IPS DF 4.7 (cell line): ENCODE data around the gene TRMT10A.
A peak's percentile ranks its signal among the peaks of the same experiment; 100 is the strongest.

ENCODE experiments used
- DNase-seq: peaks from one replicate; pipeline ENCODE4 v3.0.0-alpha.2; 2013; ENCODE audit warnings: low spot score; ENCODE audit errors: extremely low read depth

Gene TRMT10A, protein sequence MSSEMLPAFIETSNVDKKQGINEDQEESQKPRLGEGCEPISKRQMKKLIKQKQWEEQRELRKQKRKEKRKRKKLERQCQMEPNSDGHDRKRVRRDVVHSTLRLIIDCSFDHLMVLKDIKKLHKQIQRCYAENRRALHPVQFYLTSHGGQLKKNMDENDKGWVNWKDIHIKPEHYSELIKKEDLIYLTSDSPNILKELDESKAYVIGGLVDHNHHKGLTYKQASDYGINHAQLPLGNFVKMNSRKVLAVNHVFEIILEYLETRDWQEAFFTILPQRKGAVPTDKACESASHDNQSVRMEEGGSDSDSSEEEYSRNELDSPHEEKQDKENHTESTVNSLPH

DNA sequence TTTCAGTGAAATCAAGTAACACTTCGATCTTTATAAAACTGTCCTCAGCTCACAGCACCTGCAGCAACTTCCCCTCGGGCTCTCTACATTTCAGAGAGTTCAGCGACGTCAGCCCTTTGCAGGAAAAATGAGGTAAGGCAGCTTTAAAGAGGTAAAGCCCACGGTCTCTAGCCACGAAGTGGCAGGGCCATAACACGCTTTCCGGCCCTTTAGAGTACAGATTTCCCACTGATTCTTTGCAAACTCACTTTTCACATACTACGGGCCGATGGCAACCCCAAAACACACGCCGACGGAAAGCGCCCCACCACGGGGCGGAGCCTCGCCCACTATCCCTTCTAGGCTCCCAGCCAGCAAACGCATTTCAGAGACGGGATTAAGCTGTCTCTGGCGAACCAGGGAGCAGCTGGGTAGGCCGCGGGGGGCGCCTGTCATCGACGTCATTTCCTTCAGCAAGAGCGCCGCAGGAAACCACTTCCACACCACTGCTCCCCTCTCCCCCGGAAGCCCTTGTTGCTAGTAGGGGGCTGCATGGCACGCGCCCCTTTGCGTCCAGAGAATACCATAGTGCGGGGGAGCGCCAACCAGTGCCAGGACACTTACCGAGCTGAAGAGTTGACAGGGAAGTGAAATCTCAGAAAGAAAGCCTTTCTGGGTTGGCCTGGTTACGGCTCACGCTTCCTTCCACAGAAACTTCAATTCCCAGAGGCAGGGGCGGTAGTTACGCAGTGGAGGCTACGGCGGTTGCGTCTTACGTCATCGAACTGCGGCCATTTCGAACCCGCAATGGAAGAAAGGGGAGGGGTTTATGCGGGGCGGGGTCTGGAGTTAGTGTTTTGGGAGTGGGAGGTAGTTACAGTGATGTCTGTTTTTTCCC is at the start of gene TRMT10A:
TSS of gene TRMT10A (minus strand) at position 730 of the 877 bp plus-strand sequence. CDS start 4,701 bp downstream, outside the sequence.
- peak; percentile 78 for DNase-seq

DNA sequence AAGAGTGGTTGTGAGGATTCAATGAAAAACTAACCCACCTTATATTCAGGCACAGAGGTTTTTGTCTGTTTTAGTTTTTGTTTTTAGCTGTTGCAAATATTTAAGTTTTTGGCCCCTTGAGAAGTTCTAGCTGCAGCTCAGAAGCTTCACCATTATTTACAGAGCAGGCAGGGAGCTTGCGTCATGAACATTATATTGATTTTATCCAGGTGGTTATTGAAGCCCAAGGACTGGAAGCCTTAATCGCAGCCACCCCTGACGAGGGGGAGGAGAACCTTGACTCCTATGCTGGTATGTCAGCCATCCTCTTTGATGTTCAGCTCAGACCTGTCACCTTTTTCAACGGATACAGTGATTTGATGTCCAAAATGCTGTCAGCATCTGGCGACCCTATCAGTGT is 48.9 kb upstream of the TRMT10A start:
- DNase-seq = no peak

DNA sequence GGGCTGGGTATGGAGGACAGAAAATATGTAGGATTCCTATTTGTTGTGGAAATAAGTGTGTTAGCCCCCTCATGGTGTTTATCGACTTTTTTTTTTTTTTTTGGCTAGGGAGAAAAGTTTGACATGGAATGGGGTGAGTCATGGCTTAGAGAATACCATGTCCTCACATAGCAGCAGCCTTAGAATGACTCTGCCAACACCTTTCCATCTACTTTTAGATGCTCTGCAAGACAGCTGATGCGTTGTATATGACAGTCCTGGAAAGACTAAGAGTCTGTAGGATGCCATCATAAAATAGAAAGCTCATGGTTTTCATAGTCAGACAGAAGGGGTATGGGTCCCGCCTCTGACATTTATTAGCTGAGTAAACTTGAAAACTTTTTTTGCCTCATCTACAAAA is 48.4 kb upstream of the TRMT10A start:
- DNase-seq = no peak

DNA sequence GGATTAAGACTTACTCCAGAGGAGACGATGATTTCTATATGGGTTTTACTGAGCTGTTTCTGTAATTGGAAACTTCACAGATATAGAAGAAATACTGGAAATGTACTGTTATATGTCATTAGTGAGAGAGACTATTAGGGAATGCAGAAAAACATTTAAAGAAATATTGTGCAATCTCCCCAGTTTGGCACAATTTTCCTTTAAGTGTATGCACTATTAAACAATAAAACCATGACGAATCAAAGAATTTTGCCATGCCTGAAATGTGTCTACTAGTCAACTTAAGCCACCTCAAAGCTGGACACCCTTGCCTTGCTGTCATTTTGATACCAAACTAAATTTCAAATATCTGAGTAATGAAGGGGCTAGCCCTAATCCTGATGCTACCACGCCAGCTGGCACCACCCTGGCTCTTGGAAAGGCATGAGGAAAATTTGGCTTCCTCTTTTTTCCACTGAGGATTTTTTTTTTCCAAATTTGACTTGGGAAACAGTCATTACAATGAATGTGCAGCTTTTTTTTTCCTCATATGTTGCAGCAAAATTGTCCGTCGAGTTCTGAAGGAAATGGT is 46.9 kb upstream of the TRMT10A start:
- no peak for DNase-seq

DNA sequence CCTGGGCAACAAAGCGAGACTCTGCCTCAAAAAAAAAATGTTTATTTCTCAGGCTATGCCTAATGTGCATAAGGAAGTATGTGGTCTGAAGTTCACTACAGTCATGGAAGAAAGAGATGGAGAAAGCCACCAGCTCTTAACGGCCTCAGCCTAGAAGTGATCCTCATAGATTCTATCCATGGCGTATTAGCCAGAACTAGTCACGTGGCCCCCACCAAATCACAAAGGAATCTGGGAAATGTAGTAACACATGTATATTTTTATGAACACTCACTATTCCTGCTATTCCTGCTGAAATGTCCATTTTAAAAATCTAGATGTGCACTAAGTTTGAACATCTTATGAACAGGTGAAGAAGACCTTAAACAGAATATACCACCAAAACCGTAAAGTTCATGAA is 44.6 kb upstream of the TRMT10A start:
- no peak for DNase-seq

DNA sequence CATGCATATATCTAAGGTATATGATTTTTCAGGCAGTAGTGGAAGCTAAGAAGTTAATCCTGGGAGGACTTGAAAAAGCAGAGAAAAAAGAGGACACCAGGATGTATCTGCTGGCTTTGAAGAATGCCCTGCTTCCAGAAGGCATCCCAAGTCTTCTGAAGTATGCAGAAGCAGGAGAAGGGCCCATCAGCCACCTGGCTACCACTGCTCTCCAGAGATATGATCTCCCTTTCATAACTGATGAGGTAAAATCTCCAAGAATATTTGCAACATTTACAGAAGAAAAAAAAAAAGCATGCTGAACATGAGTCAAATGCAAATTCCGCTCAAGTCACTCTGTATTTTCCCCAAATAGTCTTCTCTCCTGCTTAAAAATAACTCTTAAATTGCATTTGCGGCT is 42.9 kb upstream of the TRMT10A start:
- no peak for DNase-seq

DNA sequence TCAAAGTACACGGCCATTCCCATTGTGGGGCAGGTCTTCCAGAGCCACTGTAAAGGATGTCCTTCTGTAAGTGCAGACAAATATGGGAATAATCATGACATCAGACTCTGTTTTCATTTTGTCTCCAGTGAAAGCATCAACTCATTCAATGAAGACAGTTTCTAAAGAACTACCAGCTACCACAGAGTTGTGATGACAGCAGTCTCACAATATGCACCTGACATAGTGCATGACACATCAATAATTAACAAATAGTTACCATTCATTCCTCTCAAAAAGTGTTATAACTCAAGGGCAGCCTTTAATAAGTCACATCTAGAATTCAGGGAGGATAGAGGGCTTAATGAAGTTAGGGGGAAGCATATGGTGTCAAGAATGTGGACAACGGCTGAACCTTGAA is 31.0 kb upstream of the TRMT10A start:
- DNase-seq = no peak

DNA sequence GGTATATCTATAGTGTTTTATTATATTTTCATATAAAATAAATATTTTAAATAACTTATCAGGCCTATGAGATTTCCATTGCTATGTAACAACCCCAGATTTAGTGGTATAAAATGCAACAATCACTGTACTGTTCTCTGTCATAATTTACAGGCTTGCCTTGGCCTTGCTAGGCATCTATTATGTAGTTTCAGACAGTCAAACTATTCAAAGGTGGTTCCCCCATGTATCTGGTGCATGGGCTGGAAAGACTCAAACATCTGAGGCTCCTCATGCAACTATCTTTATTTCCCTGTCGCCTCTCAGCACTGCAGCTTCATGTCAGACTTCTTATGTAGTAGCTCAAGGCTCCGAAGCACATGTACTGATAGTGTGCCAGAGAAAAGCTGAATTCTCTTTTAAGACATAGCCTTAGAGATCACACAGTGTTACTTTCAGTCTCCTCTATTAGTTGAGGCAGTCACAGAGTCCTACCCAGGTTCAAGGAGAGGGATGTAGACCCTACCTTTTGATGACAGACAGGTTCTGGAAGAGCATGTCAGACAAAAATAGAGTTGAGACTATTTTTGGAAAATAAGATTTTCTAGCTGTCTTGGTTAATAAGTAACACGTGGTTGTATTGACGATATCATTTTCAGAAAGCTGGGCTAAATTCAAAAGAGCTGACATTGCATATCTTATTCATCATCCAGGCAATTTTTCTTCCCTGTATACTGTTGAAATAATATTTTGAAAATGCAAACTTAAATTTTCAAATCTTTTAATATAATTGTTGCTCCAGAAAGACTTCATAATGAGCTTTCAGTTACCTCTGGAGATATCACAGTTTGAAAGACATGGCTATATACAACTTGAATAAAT is 30.2 kb upstream of the TRMT10A start:
- DNase-seq = no peak

DNA sequence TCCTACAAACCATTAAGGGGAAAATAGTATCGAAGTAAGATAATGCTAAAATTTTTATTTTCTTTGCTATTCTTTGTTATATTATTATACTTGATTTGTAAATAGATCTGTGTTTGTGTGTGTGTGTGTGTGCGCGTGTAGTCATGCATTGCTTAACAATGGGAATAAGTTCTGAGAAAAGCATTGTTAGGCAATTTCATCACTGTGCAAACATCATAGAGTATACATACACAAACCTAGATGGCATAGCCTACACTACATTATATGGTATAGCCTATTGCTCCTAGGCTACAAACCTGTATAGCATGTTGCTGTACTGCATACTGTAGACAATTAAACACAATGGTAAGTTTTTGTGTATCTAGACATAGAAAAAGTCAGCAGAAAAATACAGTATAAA is 27.9 kb upstream of the TRMT10A start:
- no peak for DNase-seq

DNA sequence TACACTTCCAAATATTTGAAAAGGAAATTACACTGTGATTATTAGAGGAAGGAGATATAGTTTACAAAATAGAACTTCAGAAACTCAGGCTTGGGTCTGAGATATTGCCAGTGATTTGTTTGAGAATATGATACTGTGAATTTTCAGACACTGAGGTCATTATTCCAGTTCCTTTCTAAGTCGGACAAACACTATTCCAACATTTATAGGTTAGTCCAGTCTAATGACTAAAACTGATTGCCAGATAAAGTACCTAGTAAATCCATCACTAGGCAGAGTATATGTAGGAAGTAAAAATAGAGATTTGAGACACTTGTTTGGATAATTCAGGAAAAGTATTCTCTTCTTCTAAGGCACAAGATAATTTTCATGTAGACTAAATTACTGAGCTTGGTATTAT is 24.0 kb upstream of the TRMT10A start:
- no peak for DNase-seq

DNA sequence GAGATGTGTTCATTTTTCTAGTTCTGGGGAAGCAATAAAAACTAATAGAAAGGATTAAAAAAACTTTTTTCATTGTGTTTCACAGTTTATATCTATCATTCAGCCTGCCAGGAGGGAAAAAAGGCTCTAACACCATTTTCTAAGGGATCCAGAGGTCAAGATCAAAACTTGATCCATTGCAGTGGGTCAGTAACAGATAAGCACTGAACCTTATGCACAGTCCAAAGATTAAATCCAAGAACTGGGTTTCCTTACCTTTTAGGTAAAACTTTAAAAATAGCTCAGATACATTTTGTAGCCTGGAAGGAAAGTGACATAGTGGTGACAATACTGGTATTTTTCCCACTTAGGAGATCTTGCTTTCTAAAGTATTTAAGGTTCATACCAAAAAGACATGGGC is 23.5 kb upstream of the TRMT10A start:
- no peak for DNase-seq

DNA sequence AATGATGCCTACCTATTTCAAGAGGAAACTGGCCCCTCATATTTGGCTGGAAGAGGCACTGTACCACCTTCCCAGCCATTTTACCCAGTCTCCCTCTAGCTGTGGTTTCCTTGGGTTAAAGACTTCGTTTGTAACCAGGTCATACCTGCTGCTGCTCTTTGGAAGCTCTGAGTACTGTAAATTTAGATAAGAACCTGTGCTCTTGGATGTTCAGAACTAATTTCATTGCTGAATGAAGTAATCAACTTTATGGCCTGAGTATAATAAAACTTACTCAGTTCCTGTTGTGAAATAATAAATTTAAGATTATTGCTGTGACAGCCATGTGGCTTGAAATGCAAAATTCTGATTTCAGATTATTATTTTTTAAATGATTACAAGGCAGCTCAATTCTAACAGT is 23.0 kb upstream of the TRMT10A start:
- no peak for DNase-seq

DNA sequence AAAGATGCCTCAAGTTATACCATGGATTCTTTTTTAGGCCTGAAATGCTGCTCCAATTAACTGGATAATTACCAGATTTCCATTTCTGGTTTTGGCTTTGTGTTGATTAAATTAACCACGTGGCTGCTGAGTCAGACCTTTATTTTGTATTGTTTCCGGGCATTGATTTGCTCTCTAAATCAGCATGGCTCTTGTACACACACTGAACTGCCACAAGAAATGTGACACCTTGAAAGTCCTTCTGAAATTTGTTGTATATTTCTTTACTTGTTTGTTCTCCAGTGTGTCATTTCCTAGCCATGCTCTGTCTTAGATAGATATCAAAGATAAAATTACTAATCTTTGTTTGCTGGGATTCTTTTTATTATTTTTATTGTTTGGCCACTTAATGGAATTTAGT is 22.5 kb upstream of the TRMT10A start:
- no peak for DNase-seq

DNA sequence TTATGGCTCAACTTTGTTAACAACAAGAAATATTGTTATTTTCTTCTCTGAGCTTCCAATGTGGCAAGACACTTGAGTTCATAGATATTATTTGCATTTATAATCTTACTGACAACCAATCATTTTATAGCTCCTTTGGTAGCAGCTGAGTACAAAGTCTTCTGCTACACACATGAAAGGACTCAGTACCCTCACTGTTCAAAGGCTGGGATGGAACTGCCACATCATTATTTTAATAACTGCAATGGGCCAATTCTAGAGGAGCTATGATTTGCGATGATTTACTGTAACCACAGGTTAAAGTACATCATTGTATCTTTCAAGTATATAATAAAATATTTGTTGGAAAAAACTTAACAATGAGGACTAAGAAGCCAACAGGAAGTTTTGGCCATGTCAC is 21.7 kb upstream of the TRMT10A start:
- no peak for DNase-seq

DNA sequence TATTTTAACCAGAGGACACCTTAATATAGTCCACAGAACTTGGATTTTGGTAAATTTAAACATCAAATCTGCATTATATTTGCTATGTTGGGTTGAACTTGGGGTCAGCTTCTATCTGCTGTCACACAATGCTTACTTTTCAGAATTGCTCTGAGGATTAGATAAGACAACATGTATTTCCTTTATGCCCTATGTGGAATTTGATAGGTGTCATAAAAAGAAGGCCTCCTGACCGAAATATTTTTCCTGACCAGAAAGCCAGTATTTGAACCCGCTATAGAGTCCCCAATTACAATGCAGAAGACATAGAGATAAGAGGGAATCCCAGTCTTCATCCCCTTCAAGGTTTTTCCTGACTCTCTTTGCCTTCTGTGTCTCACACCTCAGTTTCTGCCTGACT is 14.9 kb upstream of the TRMT10A start:
- DNase-seq = no peak

DNA sequence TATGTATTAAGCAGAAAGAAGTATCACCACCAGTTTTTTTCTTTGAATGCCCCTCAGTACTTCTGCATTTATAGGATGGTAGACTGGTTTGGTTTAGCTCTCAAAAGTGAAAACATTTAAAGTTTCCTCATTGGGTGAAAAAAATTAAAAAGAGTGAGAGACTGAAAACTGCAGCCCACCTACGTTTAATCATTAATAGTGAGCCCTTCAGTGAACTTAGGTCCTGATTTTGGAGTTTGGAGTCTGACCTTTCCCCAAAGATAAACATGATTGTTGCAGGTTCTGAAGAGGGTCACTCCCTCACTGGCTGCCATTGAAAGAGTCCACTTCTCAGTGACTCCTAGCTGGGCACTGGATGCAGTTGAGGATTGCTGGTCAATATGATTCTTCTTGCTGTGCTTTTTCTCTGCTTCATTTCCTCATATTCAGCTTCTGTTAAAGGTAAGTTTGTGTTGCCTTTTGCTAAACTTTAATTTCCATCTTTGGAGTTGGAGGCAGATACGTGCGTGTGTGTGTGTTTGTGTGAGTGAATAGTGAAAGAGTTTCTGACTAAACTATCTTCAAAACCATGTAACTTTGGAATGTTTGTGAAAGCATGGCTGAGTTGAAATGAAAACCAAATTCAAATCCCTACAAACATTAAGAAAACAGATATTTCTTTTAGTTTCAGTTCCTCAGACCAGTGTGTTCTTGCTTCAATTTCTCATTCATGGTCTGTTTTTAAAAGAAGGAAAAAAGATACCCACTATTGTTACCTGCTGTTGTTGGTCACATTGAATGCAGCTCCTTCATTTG is 10.9 kb upstream of the TRMT10A start, which contains the start of gene MTTP:
TSS of gene MTTP (plus strand) at position 295 of the 795 bp plus-strand sequence. CDS start at position 381, 86 bp downstream.
- no peak for DNase-seq

DNA sequence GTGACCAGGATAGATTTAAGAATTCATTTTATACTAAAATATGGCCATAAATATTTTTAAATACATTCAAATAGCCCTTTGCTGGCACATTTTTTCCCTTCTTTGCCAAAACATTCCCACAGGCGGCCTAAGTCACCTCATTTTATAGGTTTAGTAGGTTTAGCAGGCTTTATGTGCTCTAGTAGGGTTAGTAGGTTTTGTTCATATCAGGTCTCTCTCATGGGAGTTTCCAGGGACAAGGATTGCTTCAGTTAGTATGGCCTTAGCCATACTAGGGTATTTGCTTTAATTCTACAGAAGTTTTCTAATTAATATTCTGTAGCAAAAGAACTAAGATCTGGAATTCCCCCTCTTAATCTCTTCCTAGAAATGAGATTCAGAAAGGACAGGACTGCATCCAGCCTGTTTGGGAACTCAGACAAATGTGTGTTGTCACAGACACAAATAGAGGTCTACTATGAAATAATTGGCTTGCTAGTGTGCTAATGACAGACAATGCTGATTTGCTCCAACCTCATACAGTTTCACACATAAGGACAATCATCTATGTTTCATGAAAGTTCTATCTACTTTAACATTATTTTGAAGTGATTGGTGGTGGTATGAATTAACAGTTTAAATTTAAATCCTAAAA is 10.0 kb upstream of the TRMT10A start:
- DNase-seq = no peak

DNA sequence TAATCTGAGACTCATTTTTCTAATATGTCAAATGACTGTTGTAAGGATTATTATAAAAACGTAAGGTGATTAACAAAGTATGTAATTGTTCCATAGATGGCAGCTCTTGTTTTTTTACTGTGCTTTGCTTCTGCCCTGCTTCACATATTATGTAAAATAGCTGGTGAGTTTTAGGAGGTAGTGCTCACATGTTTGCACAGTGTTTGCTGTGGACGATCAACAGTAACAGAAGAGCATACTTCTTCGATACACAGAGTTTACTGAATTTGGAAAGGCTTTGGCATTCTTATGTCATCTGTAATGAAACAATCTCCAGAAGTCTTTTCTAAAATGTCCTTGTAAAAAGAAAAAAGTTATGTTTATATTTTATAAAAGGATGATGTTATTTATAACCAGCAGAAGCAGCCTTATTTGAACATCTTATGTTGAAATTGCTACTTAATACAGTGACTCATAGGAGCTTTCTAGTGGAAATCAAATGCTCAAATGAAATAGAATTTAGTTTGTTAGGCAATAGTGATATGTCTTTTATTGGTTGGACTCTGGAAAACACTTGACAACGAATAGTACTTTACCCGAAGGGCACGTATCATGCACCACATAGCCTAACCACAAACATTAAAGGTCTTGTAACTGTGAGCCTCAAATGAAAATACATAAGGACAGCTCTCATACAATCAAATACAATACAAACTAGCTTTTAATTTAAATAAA is 8.8 kb upstream of the TRMT10A start:
- no peak for DNase-seq

DNA sequence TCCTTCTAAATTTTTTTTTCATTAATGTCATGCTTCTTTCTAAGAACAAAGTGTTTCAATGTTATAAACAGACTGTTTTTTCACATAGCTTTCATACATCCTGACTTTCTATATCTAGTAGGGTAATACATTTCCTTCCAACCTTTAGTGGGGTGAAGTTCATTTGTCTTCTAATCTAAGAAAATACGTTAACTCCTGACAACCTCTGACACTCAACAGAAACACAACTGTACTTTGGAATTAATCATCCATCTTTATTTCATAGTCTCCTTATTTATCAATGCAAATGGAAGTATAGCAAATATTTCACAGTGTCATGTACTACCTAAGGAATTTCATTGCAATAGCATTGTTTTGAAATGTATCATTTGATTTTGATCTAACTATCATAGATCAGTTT is 8.0 kb upstream of the TRMT10A start:
- DNase-seq = no peak
